IMR-90 (cell line): ENCODE measurements around the gene GNB2. TPM values are rescaled to one million over a fixed set of nuclear protein-coding genes. Genes with fewer than 3 reads are reported as not detected.

Source experiments
- ATAC-seq: fragments of 200-7000 bp; cut with Tn5 transposase; 2 replicates; pipeline ENCODE4 v1.9.1; 2020; ENCODE audit warnings: low read depth, mild to moderate bottlenecking, moderate library complexity
- BruUV-seq: library from RNA; stranded (reverse); fragments of 400-500 nt; replicated peaks from 2 replicates; lab custom pipeline; 2021; lab: Mats Ljungman, UMichigan
- CTCF ChIA-PET: fragments of 300-600 bp; formaldehyde crosslinking; extraction: SDS; loops from one replicate; lab custom pipeline; 2021; ENCODE audit warnings: antibody characterized with exemption; lab: Yijun Ruan, JAX
- POLR2A ChIA-PET: fragments of 300-600 bp; sonication (Branson Sonifier 250); formaldehyde crosslinking; loops from one replicate; lab custom pipeline; 2022; ENCODE audit warnings: antibody characterized with exemption; ENCODE audit not compliant: unreplicated experiment; lab: Charles Lee
- DNase-seq: peaks from one replicate; pipeline ENCODE4 v3.0.0; 2013
- H2AFZ ChIP-seq: replicated peaks from 2 replicates; pipeline ENCODE3; 2013; ENCODE audit warnings: low read length, mild to moderate bottlenecking; ENCODE audit not compliant: poor library complexity
- H2AK5ac ChIP-seq: 2 replicates; pipeline ENCODE4 v1.6.1; 2013; ENCODE audit warnings: low read depth, low read length, inconsistent platforms
- H2AK9ac ChIP-seq: replicated peaks from 2 replicates; pipeline ENCODE3; 2013; ENCODE audit warnings: mild to moderate bottlenecking, low read depth, low read length, moderate library complexity; ENCODE audit not compliant: poor library complexity
- H2BK120ac ChIP-seq: 2 replicates; pipeline ENCODE4 v1.6.1; 2013; ENCODE audit warnings: low read depth, low read length, inconsistent platforms
- H2BK15ac ChIP-seq: 3 replicates; pipeline ENCODE4 v1.6.1; 2013; ENCODE audit warnings: low read depth, low read length, inconsistent platforms
- H2BK20ac ChIP-seq: 2 replicates; pipeline ENCODE4 v1.6.1; 2013; ENCODE audit warnings: low read depth, mild to moderate bottlenecking, inconsistent platforms, low read length, moderate library complexity
- H2BK5ac ChIP-seq: 2 replicates; pipeline ENCODE4 v1.6.1; 2013; ENCODE audit warnings: mild to moderate bottlenecking, low read depth, low read length, inconsistent platforms; ENCODE audit not compliant: poor library complexity, severe bottlenecking
- H3K14ac ChIP-seq: replicated peaks from 2 replicates; pipeline ENCODE4 v1.6.1; 2013; ENCODE audit warnings: low read depth, low read length, inconsistent platforms
- H3K18ac ChIP-seq: 2 replicates; pipeline ENCODE4 v1.6.1; 2013; ENCODE audit warnings: low read depth, low read length, control low read depth
- H3K23ac ChIP-seq: 2 replicates; pipeline ENCODE4 v1.6.1; 2013; ENCODE audit warnings: low read depth, low read length, inconsistent platforms
- H3K27ac ChIP-seq: 2 replicates; pipeline ENCODE4 v1.5.1; 2013; ENCODE audit warnings: mild to moderate bottlenecking, control low read depth, low read length; ENCODE audit not compliant: insufficient read depth
- H3K27me3 ChIP-seq: 2 replicates; pipeline ENCODE4 v1.6.1; 2013; ENCODE audit warnings: low read length; ENCODE audit not compliant: control insufficient read depth, insufficient read depth
- H3K36me3 ChIP-seq: 2 replicates; pipeline ENCODE4 v1.6.1; 2013; ENCODE audit warnings: low read length, mixed read lengths; ENCODE audit not compliant: control insufficient read depth, insufficient read depth
- H3K4ac ChIP-seq: 2 replicates; pipeline ENCODE4 v1.6.1; 2013; ENCODE audit warnings: low read depth, low read length, inconsistent platforms
- H3K4me1 ChIP-seq: 2 replicates; pipeline ENCODE4 v1.6.1; 2013; ENCODE audit warnings: low read length, mixed read lengths; ENCODE audit not compliant: control insufficient read depth, insufficient read depth
- H3K4me2 ChIP-seq: 2 replicates; pipeline ENCODE4 v1.6.1; 2013; ENCODE audit warnings: low read depth, mild to moderate bottlenecking, control low read depth, low read length, moderate library complexity
- H3K4me3 ChIP-seq: 2 replicates; pipeline ENCODE4 v1.5.1; 2013; ENCODE audit warnings: low read depth, mild to moderate bottlenecking, control low read depth, low read length, moderate library complexity; ENCODE audit not compliant: insufficient read depth
- H3K56ac ChIP-seq: 2 replicates; pipeline ENCODE4 v1.6.1; 2013; ENCODE audit warnings: low read length, inconsistent platforms; ENCODE audit not compliant: insufficient read depth; ENCODE audit errors: extremely low read depth
- H3K79me1 ChIP-seq, 2 experiments: 2 replicates each; pipeline ENCODE4 v1.6.1; 2013; ENCODE audit warnings: low read length in 2 of 2, inconsistent platforms in 1 of 2, low read depth in 1 of 2
- H3K9ac ChIP-seq: 2 replicates; pipeline ENCODE4 v1.6.1; 2013; ENCODE audit warnings: low read depth, low read length, control low read depth
- H3K9me1 ChIP-seq: 2 replicates; pipeline ENCODE4 v1.6.1; 2013; ENCODE audit warnings: low read length, inconsistent platforms; ENCODE audit not compliant: insufficient read depth
- H3K9me3 ChIP-seq: 2 replicates; pipeline ENCODE4 v1.6.1; 2013; ENCODE audit warnings: low read length; ENCODE audit not compliant: control insufficient read depth, insufficient read depth
- H4K20me1 ChIP-seq: 2 replicates; pipeline ENCODE4 v1.6.1; 2013; ENCODE audit warnings: low read length, inconsistent platforms; ENCODE audit not compliant: insufficient read depth
- H4K5ac ChIP-seq: 2 replicates; pipeline ENCODE4 v1.6.1; 2013; ENCODE audit warnings: mild to moderate bottlenecking, low read depth, low read length, control low read depth
- H4K8ac ChIP-seq, 2 experiments: 2 replicates each; pipeline ENCODE4 v1.6.1; 2013; ENCODE audit warnings: low read depth in 2 of 2, low read length in 2 of 2, control low read depth in 1 of 2, inconsistent platforms in 1 of 2
- H4K91ac ChIP-seq: 2 replicates; pipeline ENCODE4 v1.6.1; 2013; ENCODE audit warnings: low read depth, low read length, inconsistent platforms; ENCODE audit not compliant: insufficient read depth
- RFX5 ChIP-seq: IDR thresholded peaks from 2 replicates; pipeline ENCODE4 v1.8.0; 2012; ENCODE audit warnings: low read depth, mild to moderate bottlenecking, low read length, moderate library complexity
- WGBS, 2 experiments: methylation state at CpG; one replicate each; pipeline versions ENCODE4 v1.1.5 to v1.1.7; 2013; ENCODE audit warnings: missing lambda C conversion rate in 2 of 2; ENCODE audit not compliant: insufficient read length in 1 of 2; ENCODE audit errors: extremely low coverage in 2 of 2; 5-methylcytosine and 5-hydroxymethylcytosine counted together
- dilution Hi-C: fragments of 300-500 bp; cut with HindIII; formaldehyde crosslinking; loops from one replicate; pipeline ENCODE4 v1.14.3; 2018; ENCODE audit warnings: low sequenced_read_pairs; ENCODE audit not compliant: unreplicated experiment
- in situ Hi-C: fragments of 300-500 bp; cut with MboI; formaldehyde crosslinking; loops from 3 replicates; pipeline ENCODE4 v1.14.3; 2019; ENCODE audit warnings: low sequenced_read_pairs, inconsistent platforms, mixed read lengths
- intact Hi-C: fragments of 100-400 bp; cut with micrococcal nuclease; formaldehyde crosslinking; loops from 2 replicates; pipeline ENCODE4 v1.10.0; 2022
- polyA plus RNA-seq, 3 experiments: library from polyadenylated mRNA; depleted of rRNA; stranded (reverse); fragments of >200 nt; gene quantifications; 2 replicates each; pipeline ENCODE4 v1.2.3, GENCODE V29; 2012; ENCODE audit warnings: low replicate concordance in 1 of 3
- total RNA-seq: library from RNA; depleted of rRNA; stranded (reverse); fragments of >200 nt; gene quantifications from 2 replicates; pipeline ENCODE4 v1.2.3, GENCODE V29; 2012

GNB2 gene
- total and polyA plus RNA-seq, 2 of the 4 experiments (the other 2 are of a cell fraction): 62.0 to 279 TPM

- H2BK20ac ChIP-seq: no peak overlapping the region
- intact Hi-C loops: no loop called here
- TF ChIP-seq RFX5: no peak
- H3K4ac ChIP-seq: no peak overlapping the region
- H2AK5ac ChIP-seq: no peak overlapping the region
- no peaks in the 10 kb centered on the region for H3K4me1 ChIP-seq
- no peak overlapping the region for H2BK15ac ChIP-seq
- POLR2A ChIA-PET: no interaction called here
- H4K5ac ChIP-seq: no peak overlapping the region
- no TSS peak for BruUV-seq
- no peaks in the 10 kb centered on the region for H3K79me1 ChIP-seq
- H4K8ac ChIP-seq: no peak overlapping the region
- H3K9me1 ChIP-seq: 0 out of 2 replicates have a peak, but pooled peaks cover 2% of the 10 kb centered on the region
- no peak overlapping the region for H3K56ac ChIP-seq
- no peaks in the 10 kb centered on the region; the same call in 1 of the 2 replicates for H3K27me3 ChIP-seq
- WGBS, 2 experiments: no CpG with 5 or more reads among the region's 8 CpGs
- no peak overlapping the region for H3K14ac ChIP-seq
- no peaks in the 10 kb centered on the region for H3K36me3 ChIP-seq
- H3K9me3 ChIP-seq: no peaks in the 10 kb centered on the region
- in situ Hi-C loops: loop anchor here (10.0 kb wide), 1 partner anchor 195 kb away; the partner anchor contains the start of gene TSC22D4
- ATAC-seq (no peak), DNase-seq (no peak)
- peaks cover 4% of the 10 kb centered on the region; the same call in 1 of the 2 replicates for H4K20me1 ChIP-seq
- no peak overlapping the region for H2BK120ac ChIP-seq
- H3K4me2 ChIP-seq: no peak overlapping the region
- no peak overlapping the region for H3K4me3 ChIP-seq
- H2BK5ac ChIP-seq: no peak overlapping the region
- no peak overlapping the region for H3K23ac ChIP-seq
- no peak overlapping the region for H3K9ac ChIP-seq
- H2AFZ ChIP-seq: no peak overlapping the region
- no peak overlapping the region for H3K27ac ChIP-seq
- no peak overlapping the region for H3K18ac ChIP-seq
- CTCF ChIA-PET: no interaction called here
- dilution Hi-C loops: no loop called here
- no peak overlapping the region for H4K91ac ChIP-seq
- no peak overlapping the region for H2AK9ac ChIP-seq
Observed at GRCh38 chr7:100670074-100670473, 3.5 kb upstream of the GNB2 start.
